Measurements from ENCODE around the gene MRGPRF. TPM values are rescaled to one million over a fixed set of nuclear protein-coding genes. Genes with fewer than 3 reads are reported as not detected.

MRGPRF gene
- total RNA-seq, 2 donors from 2014 or later: 20.0 to 53.3 TPM

GRCh38 chr11:68968306-68969250, 44.5 kb downstream of the MRGPRF start:
- 77% methylated on average over 29 of the region's 29 CpGs for WGBS
- TF ChIP-seq POLR2A (IDR thresholded peaks at IDR 0.05) (no peak), CTCF (IDR thresholded peaks at IDR 0.05) (no peak), POLR2AphosphoS5 (IDR thresholded peaks at IDR 0.05) (no peak)
- H3K9me3 ChIP-seq: no peaks in the 10 kb centered on the region
- H3K36me3 ChIP-seq: no peaks in the 10 kb centered on the region
- no peak for DNase-seq (ENCODE audit: low spot score)
- no peak overlapping the region for H3K27ac ChIP-seq
- H3K4me3 ChIP-seq: no peak overlapping the region
- no peaks in the 10 kb centered on the region for H3K27me3 ChIP-seq (replicated peaks; ENCODE audit: insufficient read depth)
- H3K4me1 ChIP-seq (replicated peaks): no peaks in the 10 kb centered on the region
- intact Hi-C loops (cut with DNase I): no loop called here

- Histone ChIP-seq H3K4me1 (replicated peaks) (no peaks in the 10 kb centered on the region), H3K4me3 (no peak overlapping the region), H3K27ac (no peak overlapping the region), H3K27me3 (replicated peaks; ENCODE audit: insufficient read depth) (no peaks in the 10 kb centered on the region), H3K9me3 (no peaks in the 10 kb centered on the region), H3K36me3 (no peaks in the 10 kb centered on the region)
- TF ChIP-seq CTCF (IDR thresholded peaks at IDR 0.05) (no peak), POLR2A (IDR thresholded peaks at IDR 0.05) (no peak), POLR2AphosphoS5 (IDR thresholded peaks at IDR 0.05) (no peak)
- intact Hi-C loops (cut with DNase I): no loop called here
- no peak for DNase-seq (ENCODE audit: low spot score)
- 87% methylated on average over 9 of the region's 9 CpGs for WGBS
Measured at GRCh38 chr11:68966894-68967780, 45.9 kb downstream of the MRGPRF start.

GRCh38 chr11:68965901-68966853, 46.9 kb downstream of the MRGPRF start:
- DNase-seq (ENCODE audit: low spot score): no peak
- Histone ChIP-seq H3K27ac (no peak overlapping the region), H3K27me3 (replicated peaks; ENCODE audit: insufficient read depth) (no peaks in the 10 kb centered on the region), H3K36me3 (no peaks in the 10 kb centered on the region), H3K4me1 (replicated peaks) (no peaks in the 10 kb centered on the region), H3K9me3 (no peaks in the 10 kb centered on the region), H3K4me3 (no peak overlapping the region)
- intact Hi-C loops (cut with DNase I): no loop called here
- no peak for TF ChIP-seq CTCF (IDR thresholded peaks at IDR 0.05)
- TF ChIP-seq POLR2AphosphoS5 (IDR thresholded peaks at IDR 0.05): no peak
- no peak for TF ChIP-seq POLR2A (IDR thresholded peaks at IDR 0.05)
- 69% methylated on average over 15 of the region's 15 CpGs for WGBS

GRCh38 chr11:68963779-68964178, 49.3 kb downstream of the MRGPRF start:
- Histone ChIP-seq H3K27ac (no peak overlapping the region), H3K4me3 (no peak overlapping the region), H3K9me3 (no peaks in the 10 kb centered on the region), H3K27me3 (replicated peaks; ENCODE audit: insufficient read depth) (no peaks in the 10 kb centered on the region), H3K36me3 (no peaks in the 10 kb centered on the region), H3K4me1 (replicated peaks) (no peaks in the 10 kb centered on the region)
- intact Hi-C loops (cut with DNase I): no loop called here
- 80% methylated on average over 3 of the region's 3 CpGs for WGBS
- no peak for DNase-seq (ENCODE audit: low spot score)
- TF ChIP-seq CTCF (IDR thresholded peaks at IDR 0.05) (no peak), POLR2AphosphoS5 (IDR thresholded peaks at IDR 0.05) (no peak), POLR2A (IDR thresholded peaks at IDR 0.05) (no peak)
